K562 (cell line): Measurements from ENCODE around the gene LRRK1. TPM values are rescaled to one million over a fixed set of nuclear protein-coding genes. Genes with fewer than 3 reads are reported as not detected.

ENCODE experiments used
- ATAC-seq: fragments of 200-7000 bp; cut with Tn5 transposase; 3 replicates; pipeline ENCODE4 v1.9.1; 2020; ENCODE audit warnings: moderate library complexity
- BruUV-seq: library from RNA; stranded (reverse); fragments of 400-500 nt; replicated peaks from 2 replicates; lab custom pipeline; 2021; lab: Mats Ljungman, UMichigan
- CTCF ChIA-PET: fragments of 300-600 bp; formaldehyde crosslinking; extraction: SDS; loops from one replicate; lab custom pipeline; 2021; ENCODE audit warnings: low intra/inter-chr PET ratio; lab: Yijun Ruan, JAX
- POLR2A ChIA-PET: fragments of 300-600, 350-650 bp; sonication (Branson Sonifier 250); formaldehyde crosslinking; extraction: SDS; loops from one replicate; lab custom pipeline; 2021; ENCODE audit warnings: antibody characterized with exemption, inconsistent platforms; lab: Yijun Ruan, JAX
- DNase-seq, 4 experiments: peaks; one replicate each; pipeline versions ENCODE4 v3.0.0 to v3.0.0-alpha.2; 2011 to 2018; ENCODE audit warnings: low spot score in 3 of 4, mixed read lengths in 3 of 4; ENCODE audit errors: extremely low read depth in 1 of 4
- FAIRE-seq: peaks from 2 replicates; lab custom pipeline; 2011; peaks lifted over from hg19 to GRCh38; lab: Jason Lieb, UNC
- H2AFZ ChIP-seq: 2 replicates; pipeline ENCODE4 v1.6.0; 2011; ENCODE audit warnings: low read depth, low read length, control low read depth, inconsistent platforms
- H3K27ac ChIP-seq: fragments of 200-600 bp; 3 replicates; pipeline ENCODE4 v1.8.0; 2011; ENCODE audit warnings: low read depth, mild to moderate bottlenecking, control low read depth, inconsistent platforms, low read length, moderate library complexity, mixed read lengths; ENCODE audit errors: extremely low read depth
- H3K27me3 ChIP-seq, 2 experiments: fragments of 300-600 bp in 1 of 2; 2 replicates in 1 of 2; 3 replicates in 1 of 2; pipeline versions ENCODE4 v1.6.0 to v1.8.0; 2011; ENCODE audit warnings: inconsistent platforms in 2 of 2, low read length in 2 of 2, mild to moderate bottlenecking in 1 of 2, mixed read lengths in 1 of 2, moderate library complexity in 1 of 2; ENCODE audit not compliant: control insufficient read depth in 2 of 2, insufficient read depth in 2 of 2
- H3K36me3 ChIP-seq: fragments of 300-600 bp; 3 replicates; pipeline ENCODE4 v1.8.0; 2011; ENCODE audit warnings: mild to moderate bottlenecking, low read length, inconsistent platforms; ENCODE audit not compliant: control insufficient read depth, insufficient read depth
- H3K4me1 ChIP-seq, 2 experiments: fragments of 200-600 bp in 1 of 2; replicated peaks in 1 of 2; 2 replicates in 1 of 2; 3 replicates in 1 of 2; pipeline versions ENCODE4 v1.5.1 to v1.8.0; 2011; ENCODE audit warnings: inconsistent platforms in 2 of 2, low read length in 2 of 2, mild to moderate bottlenecking in 1 of 2, mixed read lengths in 1 of 2, moderate library complexity in 1 of 2; ENCODE audit not compliant: control insufficient read depth in 2 of 2, insufficient read depth in 2 of 2
- H3K4me2 ChIP-seq: 2 replicates; pipeline ENCODE4 v1.6.1; 2011; ENCODE audit warnings: low read length, control low read depth, inconsistent platforms, mixed read lengths; ENCODE audit not compliant: insufficient read depth
- H3K4me3 ChIP-seq: fragments of 200-600 bp; sonication (generic), shearing (Covaris generic); 2 replicates; pipeline ENCODE4 v1.5.1; 2016; ENCODE audit warnings: control low read depth, inconsistent platforms
- H3K79me2 ChIP-seq: fragments of 200-600 bp; 3 replicates; pipeline ENCODE4 v1.8.0; 2011; ENCODE audit warnings: low read length, inconsistent platforms; ENCODE audit not compliant: control insufficient read depth, insufficient read depth
- H3K9ac ChIP-seq, 2 experiments: 2 replicates each; pipeline versions ENCODE4 v1.6.0 to v1.6.1; 2011; ENCODE audit warnings: low read depth in 2 of 2, low read length in 2 of 2, control low read depth in 1 of 2, inconsistent platforms in 1 of 2, mild to moderate bottlenecking in 1 of 2, mixed read lengths in 1 of 2; ENCODE audit not compliant: insufficient read depth in 1 of 2
- H3K9me1 ChIP-seq: one replicate; pipeline ENCODE4 v1.6.0; 2011; ENCODE audit warnings: inconsistent platforms, mild to moderate bottlenecking, low read length, moderate library complexity; ENCODE audit not compliant: control insufficient read depth, insufficient read depth
- H3K9me3 ChIP-seq: replicated peaks from 2 replicates; pipeline ENCODE4 v1.5.1; 2011; ENCODE audit warnings: low read depth, low read length, inconsistent platforms; ENCODE audit not compliant: control insufficient read depth, insufficient read depth
- H4K20me1 ChIP-seq: replicated peaks from 2 replicates; pipeline ENCODE4 v1.6.1; 2011; ENCODE audit warnings: low read length, inconsistent platforms, mixed read lengths; ENCODE audit not compliant: control insufficient read depth, insufficient read depth
- BDP1 ChIP-seq: IDR thresholded peaks from 3 replicates; pipeline ENCODE4 v1.6.1; 2011; ENCODE audit not compliant: insufficient read length, insufficient read depth
- RBM25 ChIP-seq: fragments of 200-400 bp; formaldehyde crosslinking; IDR thresholded peaks from 2 replicates; pipeline ENCODE4 v1.6.1; 2018; ENCODE audit warnings: low read length, low read depth, moderate library complexity; ENCODE audit not compliant: severe bottlenecking
- ZNF239 ChIP-seq: fragments of 250-450 bp; sonication (Bioruptor Pico); IDR thresholded peaks from 2 replicates; pipeline ENCODE4 v1.4.0; 2020; ENCODE audit warnings: mild to moderate bottlenecking
- WGBS: fragments of 100-300 bp; shearing (Covaris generic); methylation state at CpG from one replicate; pipeline ENCODE4 v1.1.6; 2016; ENCODE audit warnings: low coverage, mixed read lengths; ENCODE audit not compliant: insufficient coverage; ENCODE audit errors: missing lambda C conversion rate; 5-methylcytosine and 5-hydroxymethylcytosine counted together
- in situ Hi-C: fragments of 300-500 bp; cut with MboI; formaldehyde crosslinking; loops from 4 replicates; pipeline ENCODE4 v1.15.0; 2018; ENCODE audit warnings: inconsistent platforms, mixed read lengths
- intact Hi-C: fragments of 100-400 bp; cut with micrococcal nuclease; formaldehyde crosslinking; loops from 2 replicates; pipeline ENCODE4 v1.14.2; 2022
- polyA plus RNA-seq, 8 experiments: library from polyadenylated mRNA; depleted of rRNA in 4 of 8; stranded (reverse) in 5 of 8; unstranded in 3 of 8; fragments of >200 nt; fragmentation: Nextera tagmentation in 2 of 8; fragmentation: Illumina TruSeq in 1 of 8; extraction: Ambion mirVana in 2 of 8; extraction: Trizol in 1 of 8; gene quantifications; 2 replicates each; pipeline versions ENCODE4 v1.2.1 to v1.2.3, GENCODE V29; 2011 to 2014; ENCODE audit warnings: inconsistent platforms in 1 of 8, missing spikeins in 1 of 8
- total RNA-seq, 7 experiments: library from RNA; depleted of rRNA in 6 of 7; stranded (reverse); fragments of >200 nt in 6 of 7; fragmentation: Illumina TruSeq in 2 of 7; extraction: Trizol in 2 of 7; gene quantifications; 2 replicates each; pipeline versions ENCODE4 v1.2.1 to v1.2.3, GENCODE V29; 2011 to 2021; ENCODE audit warnings: low replicate concordance in 1 of 7
- TF ChIP-seq, protein P1 (sequence below): sonication (generic); formaldehyde crosslinking; IDR thresholded peaks from 2 replicates; pipeline ENCODE4 v1.8.0; 2022; ENCODE audit warnings: missing genetic modification reagents, mild to moderate bottlenecking, moderate library complexity, borderline replicate concordance

Gene LRRK1
- total and polyA plus RNA-seq, 9 of the 15 experiments (the other 6 are each of a cell fraction or from before 2014, with no cell fraction given), result 0.01 to 1.5 (median 0.11) TPM

DNA sequence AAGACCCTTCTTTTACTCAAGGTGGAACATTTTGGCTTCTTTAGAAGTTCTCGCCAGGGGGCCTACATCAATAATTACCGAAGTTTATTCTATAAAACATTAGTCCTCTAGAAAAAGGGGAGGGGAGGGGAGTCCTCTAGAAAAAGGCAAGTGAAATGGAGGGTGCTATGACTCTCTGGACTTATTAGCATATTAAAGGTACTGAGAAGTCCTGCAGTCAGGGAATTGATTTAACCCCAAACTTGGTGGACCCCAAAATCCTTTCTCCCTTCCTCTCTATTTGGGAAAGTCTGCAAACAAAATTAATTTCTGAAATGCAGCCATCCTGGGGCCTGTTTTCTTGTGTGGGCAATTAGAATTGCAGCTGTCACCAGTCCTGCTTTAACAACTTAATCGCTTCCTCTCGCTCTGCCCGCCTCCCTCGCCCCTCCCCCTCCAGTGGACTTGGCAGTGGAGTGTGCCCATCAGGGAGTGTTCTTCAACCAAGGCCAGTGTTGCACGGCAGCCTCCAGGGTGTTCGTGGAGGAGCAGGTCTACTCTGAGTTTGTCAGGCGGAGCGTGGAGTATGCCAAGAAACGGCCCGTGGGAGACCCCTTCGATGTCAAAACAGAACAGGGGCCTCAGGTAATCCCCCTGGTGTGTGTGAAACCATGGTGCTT is 18.9 kb upstream of the LRRK1 start:
- peaks cover 34 to 70% of the 10 kb centered on the region in 2 experiments for H3K27me3 ChIP-seq
- no peaks in the 10 kb centered on the region for H3K4me1 ChIP-seq
- ATAC-seq (no peak), FAIRE-seq (no peak), DNase-seq (peak in 2 of 4 experiments; percentile 22 to 31)
- H3K36me3 ChIP-seq, result no peaks in the 10 kb centered on the region
- ChIA-PET POLR2A (interaction anchor here (0.7 kb wide), 1 partner anchor 691 kb away, joined by 3 read pairs; no protein-coding TSS in a partner anchor), CTCF (no interaction called here)
- no peak overlapping the region for H3K4me3 ChIP-seq
- no peaks in the 10 kb centered on the region for H3K9me3 ChIP-seq
- BruUV-seq, result no TSS peak
- no peaks in the 10 kb centered on the region for H3K9me1 ChIP-seq
- no peaks in the 10 kb centered on the region; the same call in 1 of the 2 replicates for H4K20me1 ChIP-seq
- in situ Hi-C loops (loop anchor here (25.0 kb wide), 1 partner anchor 362 kb away; the partner anchor contains the start of gene CHSY1), intact Hi-C loops (no loop called here)
- no peak overlapping the region for H3K27ac ChIP-seq
- H3K9ac ChIP-seq, result no peak overlapping the region
- no peak overlapping the region for H3K4me2 ChIP-seq
- H2AFZ ChIP-seq, result no peak overlapping the region
- WGBS, result 4% methylated on average over 13 of the region's 13 CpGs
- TF ChIP-seq, protein P1, sequence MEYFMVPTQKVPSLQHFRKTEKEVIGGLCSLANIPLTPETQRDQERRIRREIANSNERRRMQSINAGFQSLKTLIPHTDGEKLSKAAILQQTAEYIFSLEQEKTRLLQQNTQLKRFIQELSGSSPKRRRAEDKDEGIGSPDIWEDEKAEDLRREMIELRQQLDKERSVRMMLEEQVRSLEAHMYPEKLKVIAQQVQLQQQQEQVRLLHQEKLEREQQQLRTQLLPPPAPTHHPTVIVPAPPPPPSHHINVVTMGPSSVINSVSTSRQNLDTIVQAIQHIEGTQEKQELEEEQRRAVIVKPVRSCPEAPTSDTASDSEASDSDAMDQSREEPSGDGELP (CRISPR knock-in tag), result no peak
- peak; percentile 92 for TF ChIP-seq ZNF239 (CRISPR knock-in tag)
- no peak for TF ChIP-seq BDP1
- peak; percentile 26 for TF ChIP-seq RBM25
- H3K79me2 ChIP-seq, result no peaks in the 10 kb centered on the region
